Stimulated activated CD4-positive, alpha-beta T cell treated with anti-CD3 and anti-CD28 coated beads, Interleukin-4, amount 100 ng/mL, for 24 hours (primary cell): ENCODE data around the gene DMKN.

Experiments
- DNase-seq: peaks from one replicate; pipeline ENCODE4 v3.0.0-alpha.2; 2020

DMKN gene

GRCh38 chr19:35460608-35461007 is 52.8 kb downstream of the DMKN start:
- no peak for DNase-seq

GRCh38 chr19:35459414-35460082 is 53.9 kb downstream of the DMKN start:
- no peak for DNase-seq

- DNase-seq, result no peak
Measured at GRCh38 chr19:35458731-35459391, 54.6 kb downstream of the DMKN start.

DNA sequence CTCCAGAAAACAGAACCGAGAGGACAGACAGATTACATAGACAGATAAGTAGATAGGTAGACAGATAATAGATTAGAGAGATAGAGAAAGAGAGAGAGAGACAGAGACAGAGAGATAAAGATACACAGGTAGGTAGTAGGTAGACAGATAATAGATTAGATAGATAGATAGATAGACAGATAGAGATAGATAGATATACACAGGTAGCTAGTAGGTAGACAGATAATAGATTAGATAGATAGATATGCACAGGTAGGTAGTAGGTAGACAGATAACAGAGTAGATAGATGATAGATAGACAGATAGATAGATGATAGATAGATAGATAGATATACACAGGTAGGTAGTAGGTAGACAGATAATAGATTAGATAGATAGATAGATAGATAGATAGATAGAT is 55.3 kb downstream of the DMKN start:
- no peak for DNase-seq

DNA sequence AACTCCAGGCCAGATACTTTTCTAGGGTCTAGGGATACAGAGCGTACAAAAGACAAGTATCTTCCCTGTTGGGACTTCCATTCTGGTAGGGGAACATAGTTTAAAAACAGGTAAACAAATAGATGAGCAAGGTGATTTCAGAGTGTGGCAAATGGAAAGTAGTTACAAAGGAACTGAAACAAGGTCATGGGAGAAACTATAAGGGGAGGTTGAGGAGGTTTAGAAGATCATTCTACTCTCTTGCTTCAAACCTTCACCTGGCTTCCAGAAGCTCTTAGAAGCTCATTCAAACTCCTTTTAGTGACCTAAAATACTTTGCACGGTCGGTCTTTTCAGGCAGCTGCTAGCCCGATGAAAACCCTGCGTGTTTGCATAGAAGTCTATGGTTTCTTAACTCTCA is 56.3 kb downstream of the DMKN start:
- DNase-seq, result no peak

GRCh38 chr19:35455616-35456201 is 57.7 kb downstream of the DMKN start:
- DNase-seq, result no peak

GRCh38 chr19:35454663-35455062 is 58.8 kb downstream of the DMKN start:
- DNase-seq, result no peak

GRCh38 chr19:35451338-35452096 is 61.9 kb downstream of the DMKN start:
- DNase-seq, result peak; percentile 31

DNA sequence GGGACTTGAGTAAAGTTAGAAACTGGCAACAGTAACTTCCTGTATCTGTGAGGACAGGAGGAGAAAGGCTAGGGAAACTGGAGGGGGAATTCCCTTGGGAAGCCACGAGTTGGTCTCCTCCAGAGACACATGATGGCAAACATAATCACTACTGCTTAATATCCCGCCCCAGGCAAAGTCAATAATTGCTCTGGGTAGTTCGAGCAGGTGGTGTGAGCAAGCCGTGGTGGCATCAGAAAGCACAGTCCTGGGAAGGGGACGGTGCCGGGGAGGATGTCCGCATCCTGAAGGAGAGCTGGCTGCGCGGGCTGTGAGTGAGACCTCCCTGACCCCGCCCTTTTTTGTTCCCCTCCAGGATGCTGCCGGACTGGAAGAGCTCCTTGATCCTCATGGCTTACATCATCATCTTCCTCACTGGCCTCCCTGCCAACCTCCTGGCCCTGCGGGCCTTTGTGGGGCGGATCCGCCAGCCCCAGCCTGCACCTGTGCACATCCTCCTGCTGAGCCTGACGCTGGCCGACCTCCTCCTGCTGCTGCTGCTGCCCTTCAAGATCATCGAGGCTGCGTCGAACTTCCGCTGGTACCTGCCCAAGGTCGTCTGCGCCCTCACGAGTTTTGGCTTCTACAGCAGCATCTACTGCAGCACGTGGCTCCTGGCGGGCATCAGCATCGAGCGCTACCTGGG is 63.9 kb downstream of the DMKN start:
- DNase-seq, result no peak

DNA sequence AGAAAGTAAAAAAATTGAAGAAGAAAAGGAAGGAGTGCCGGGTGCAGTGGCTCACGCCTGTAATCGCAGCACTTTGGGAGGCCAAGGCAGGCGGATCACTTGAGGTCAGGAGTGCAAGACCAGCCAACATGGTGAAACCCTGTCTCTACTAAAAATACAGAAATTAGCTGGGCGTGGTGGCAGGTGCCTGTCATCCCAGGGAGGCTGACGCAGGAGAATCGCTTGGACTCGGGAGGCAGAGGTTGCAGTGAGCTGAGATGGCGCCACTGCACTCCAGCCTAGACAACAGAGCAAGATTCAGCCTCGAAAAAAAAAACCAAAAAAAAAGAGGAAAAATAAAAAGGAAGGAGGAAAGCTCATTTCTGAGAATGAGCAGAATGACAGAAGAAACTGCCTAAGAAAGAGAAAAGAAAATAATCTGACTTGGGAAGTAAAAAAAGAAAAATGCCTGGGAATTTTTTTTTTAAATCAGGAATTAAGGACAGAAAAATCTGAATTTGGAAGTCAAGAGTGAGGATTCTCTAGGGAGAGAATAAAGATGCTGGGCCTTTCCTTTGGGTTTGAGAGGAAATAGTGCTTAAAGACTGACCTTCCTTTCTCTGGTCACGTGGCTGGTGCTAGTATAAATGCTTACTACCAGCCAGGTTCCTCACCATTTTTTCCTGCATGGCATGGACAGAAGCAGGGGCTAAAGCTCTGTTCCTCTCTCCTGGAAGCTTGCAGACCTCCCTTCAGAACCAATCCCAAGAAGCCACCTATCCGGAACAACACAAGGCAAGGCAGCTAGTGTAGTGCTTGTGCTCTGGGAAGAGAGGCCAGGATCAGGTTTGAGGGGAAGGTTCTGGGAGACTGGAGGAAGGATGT is 65.6 kb downstream of the DMKN start, which contains the start of gene FFAR2:
Gene FFAR2, plus strand, starts transcription at position 652 of the 864 bp plus-strand sequence. CDS start 1,458 bp downstream, outside the sequence.
- DNase-seq, result no peak
